Upper lobe of left lung (tissue), 6 donors: ENCODE data around the gene LTA4H. TPM values are rescaled to one million over a fixed set of nuclear protein-coding genes. Genes with fewer than 3 reads are reported as not detected.

Experiments
- ATAC-seq, 2 donors: fragments of 200-7000 bp; cut with Tn5 transposase; one replicate each; pipeline ENCODE4 v1.9.1; 2022; ENCODE audit warnings: mild to moderate bottlenecking in 2 of 2, moderate library complexity in 2 of 2; ENCODE audit not compliant: low FRiP score in 2 of 2
- DNase-seq, 2 donors: peaks; one replicate each; pipeline ENCODE4 v3.0.0-alpha.2; 2019 to 2020
- H3K27ac ChIP-seq, 4 donors: fragments of 200-600 bp; sonication (generic); one replicate each; pipeline ENCODE4 v1.5.1; 2016 to 2019
- H3K27me3 ChIP-seq, 4 donors: fragments of 200-600 bp; sonication (generic); one replicate each; pipeline ENCODE4 v1.5.1; 2017 to 2019
- H3K36me3 ChIP-seq, 4 donors: fragments of 200-600 bp; sonication (generic); one replicate each; pipeline ENCODE4 v1.5.1; 2016 to 2019
- H3K4me1 ChIP-seq, 4 donors: fragments of 200-600 bp; sonication (generic); one replicate each; pipeline ENCODE4 v1.5.1; 2018 to 2019
- H3K4me3 ChIP-seq, 4 donors: fragments of 200-600 bp; sonication (generic); one replicate each; pipeline ENCODE4 v1.5.1; 2017 to 2019; ENCODE audit warnings: mild to moderate bottlenecking in 2 of 4, moderate library complexity in 1 of 4
- H3K9me3 ChIP-seq, 4 donors: fragments of 200-600 bp; sonication (generic); one replicate each; pipeline ENCODE4 v1.5.1; 2018 to 2019
- CTCF ChIP-seq, 6 experiments: fragments of 450-650 bp in 4 of 6; fragments of 200-600 bp in 2 of 6; sonication (generic) in 2 of 6; IDR thresholded peaks; one replicate each; pipeline ENCODE4 v1.5.1; 2016 to 2019; ENCODE audit warnings: antibody characterized with exemption in 6 of 6
- EP300 ChIP-seq, 4 donors: sonication (generic); formaldehyde crosslinking; IDR thresholded peaks; one replicate each; pipeline ENCODE4 v1.5.1; 2017; ENCODE audit warnings: antibody characterized with exemption in 4 of 4, control low read depth in 2 of 4
- POLR2A ChIP-seq, 4 donors: fragments of 450-650 bp; IDR thresholded peaks; one replicate each; pipeline ENCODE4 v1.5.1; 2016 to 2017; ENCODE audit warnings: antibody characterized with exemption in 4 of 4, mild to moderate bottlenecking in 2 of 4
- POLR2AphosphoS5 ChIP-seq, 2 donors: sonication (generic); formaldehyde crosslinking; IDR thresholded peaks; one replicate each; pipeline ENCODE4 v1.5.1; 2017; ENCODE audit warnings: antibody characterized with exemption in 2 of 2
- WGBS, 2 donors: methylation state at CpG; one replicate each; pipeline ENCODE4 v1.1.5; 2017 to 2018; 5-methylcytosine and 5-hydroxymethylcytosine counted together
- total RNA-seq, 6 donors: library from RNA; depleted of rRNA in 4 of 6; stranded (reverse); fragments of >200 nt in 4 of 6; gene quantifications; one replicate each; pipeline versions ENCODE4 v1.1.0 to v1.2.1, GENCODE V29; 2016 to 2021
- donor health status: DM: no; HTN: no; CAD: no; lungs with moderate emphysema.
- donor health status: DM: no; HTN: yes; CAD: no; lungs with severe emphysema.

LTA4H gene
- total RNA-seq, 6 donors from 2014 or later = 110 to 314 (median 254) TPM

- TF ChIP-seq EP300 (IDR thresholded peaks at IDR 0.05) (peak in 1 of 4 donors; percentile 77), POLR2AphosphoS5 (IDR thresholded peaks at IDR 0.05) (peak; percentile 55 to 80), CTCF (IDR thresholded peaks at IDR 0.05) (no peak)
- H3K36me3 ChIP-seq = no peaks in the 10 kb centered on the region
- H3K27ac ChIP-seq = peak overlapping the region in 3 of 4 donors; percentile 5 to 36 (median 5)
- no peaks in the 10 kb centered on the region for H3K9me3 ChIP-seq
- peak; percentile 32 to 81 for DNase-seq
- H3K4me1 ChIP-seq = peaks cover 0 to 10% (median 6%) of the 10 kb centered on the region in 4 donors
- peak; percentile 56 to 75 for ATAC-seq
- H3K27me3 ChIP-seq = no peaks in the 10 kb centered on the region
- WGBS, 2 donors = 33 to 49% methylated on average over 12 to 15 of the region's 15 CpGs
- no peak overlapping the region for H3K4me3 ChIP-seq
These were observed 43.1 kb upstream of the LTA4H start for GRCh38 chr12:96078231-96079135.

- no peak for ATAC-seq
- 84 to 94% methylated on average over 5 to 6 of the region's 6 CpGs for WGBS, 2 donors
- no peak for DNase-seq
- H3K4me1 ChIP-seq = peaks cover 0 to 15% (median 6%) of the 10 kb centered on the region in 4 donors
- H3K36me3 ChIP-seq = no peaks in the 10 kb centered on the region
- no peak for TF ChIP-seq POLR2A (IDR thresholded peaks at IDR 0.05)
- no peak for TF ChIP-seq CTCF (IDR thresholded peaks at IDR 0.05)
- TF ChIP-seq EP300 (IDR thresholded peaks at IDR 0.05) = no peak
- no peak for TF ChIP-seq POLR2AphosphoS5 (IDR thresholded peaks at IDR 0.05)
- H3K9me3 ChIP-seq = no peaks in the 10 kb centered on the region
- H3K27me3 ChIP-seq = no peaks in the 10 kb centered on the region
- no peak overlapping the region for H3K27ac ChIP-seq
- H3K4me3 ChIP-seq = no peak overlapping the region
These were observed 41.7 kb upstream of the LTA4H start for GRCh38 chr12:96077081-96077480.

- WGBS, 2 donors = 85 to 88% methylated on average over 2 of the region's 2 CpGs
- Histone ChIP-seq H3K4me3 (no peak overlapping the region), H3K27me3 (no peaks in the 10 kb centered on the region), H3K4me1 (peaks cover 0 to 19% (median 6%) of the 10 kb centered on the region in 4 donors), H3K9me3 (no peaks in the 10 kb centered on the region), H3K27ac (no peak overlapping the region), H3K36me3 (no peaks in the 10 kb centered on the region)
- TF ChIP-seq CTCF (IDR thresholded peaks at IDR 0.05) = no peak
- ATAC-seq = no peak
- no peak for DNase-seq
These were observed 40.2 kb upstream of the LTA4H start for GRCh38 chr12:96075560-96075959.

GRCh38 chr12:96073346-96074330 lies 38.3 kb upstream of the LTA4H start:
- H3K4me3 ChIP-seq = no peak overlapping the region
- H3K9me3 ChIP-seq = no peaks in the 10 kb centered on the region
- no peak for TF ChIP-seq EP300 (IDR thresholded peaks at IDR 0.05)
- TF ChIP-seq POLR2AphosphoS5 (IDR thresholded peaks at IDR 0.05) = no peak
- DNase-seq (no peak), ATAC-seq (no peak)
- H3K27me3 ChIP-seq = no peaks in the 10 kb centered on the region
- no peaks in the 10 kb centered on the region for H3K36me3 ChIP-seq
- WGBS, 2 donors = 53 to 54% methylated on average over 7 of the region's 7 CpGs
- peaks cover 0 to 21% (median 4%) of the 10 kb centered on the region in 4 donors for H3K4me1 ChIP-seq
- H3K27ac ChIP-seq = no peak overlapping the region
